Calu3 (cell line): ENCODE data around the gene PDCD6IP. TPM values are rescaled to one million over a fixed set of nuclear protein-coding genes. Genes with fewer than 3 reads are reported as not detected.
"Not testable (repeated sequence)": the region's sequence is repeated elsewhere in the genome, so short reads cannot be mapped to it uniquely, and the experiment has no call there.

Experiments used
- BruUV-seq: library from RNA; stranded (reverse); fragments of 400-500 nt; replicated peaks from 2 replicates; lab custom pipeline; 2021; lab: Mats Ljungman, UMichigan
- CTCF ChIA-PET: fragments of 300-600 bp; sonication (Branson Sonifier 250); formaldehyde crosslinking; loops from one replicate; lab custom pipeline; 2022; ENCODE audit warnings: antibody characterized with exemption; lab: Charles Lee
- DNase-seq: peaks from one replicate; pipeline ENCODE4 v3.0.0; 2022
- H3K27ac Mint-ChIP-seq: one replicate; pipeline ENCODE4 v1.8.0; 2022; ENCODE audit warnings: mixed read lengths; ENCODE audit not compliant: unreplicated experiment
- H3K27me3 Mint-ChIP-seq: one replicate; pipeline ENCODE4 v1.8.0; 2022; ENCODE audit warnings: mixed read lengths; ENCODE audit not compliant: unreplicated experiment
- H3K36me3 Mint-ChIP-seq: one replicate; pipeline ENCODE4 v1.8.0; 2022; ENCODE audit warnings: mild to moderate bottlenecking, moderate library complexity, mixed read lengths; ENCODE audit not compliant: insufficient read depth, unreplicated experiment
- H3K4me1 Mint-ChIP-seq: one replicate; pipeline ENCODE4 v1.8.0; 2022; ENCODE audit warnings: mild to moderate bottlenecking, low read depth, mixed read lengths; ENCODE audit not compliant: unreplicated experiment
- H3K4me3 Mint-ChIP-seq: one replicate; pipeline ENCODE4 v1.8.0; 2022; ENCODE audit warnings: mild to moderate bottlenecking, low read depth, moderate library complexity, mixed read lengths; ENCODE audit not compliant: unreplicated experiment
- H3K9me3 Mint-ChIP-seq: one replicate; pipeline ENCODE4 v1.8.0; 2022; ENCODE audit warnings: low read depth, mixed read lengths; ENCODE audit not compliant: unreplicated experiment
- CTCF ChIP-seq: fragments of 200-600 bp; IDR thresholded peaks from one replicate; pipeline ENCODE4 v1.8.0; 2022; ENCODE audit warnings: antibody characterized with exemption; ENCODE audit not compliant: unreplicated experiment
- intact Hi-C: fragments of 100-400 bp; cut with micrococcal nuclease; formaldehyde crosslinking; loops from one replicate; pipeline ENCODE4 v1.10.0; 2022; ENCODE audit not compliant: unreplicated experiment
- total RNA-seq: library from RNA; stranded (reverse); gene quantifications from 2 replicates; pipeline ENCODE4 v1.2.3, GENCODE V29; 2022

PDCD6IP gene
- total RNA-seq, 1 experiment from 2014 or later, result 213 TPM

- CTCF ChIA-PET, result no interaction called here
- Mint-ChIP-seq H3K4me1 (peaks cover 12% of the 10 kb centered on the region), H3K4me3 (no peak overlapping the region)
Observed at GRCh38 chr3:33829720-33830119, 31.3 kb downstream of the PDCD6IP start.

GRCh38 chr3:33831053-33831452 is 32.6 kb downstream of the PDCD6IP start:
- Mint-ChIP-seq H3K27ac (no peak overlapping the region), H3K9me3 (no peaks in the 10 kb centered on the region), H3K27me3 (no peaks in the 10 kb centered on the region), H3K36me3 (peaks cover 20% of the 10 kb centered on the region), H3K4me3 (no peak overlapping the region), H3K4me1 (peaks cover 12% of the 10 kb centered on the region)
- BruUV-seq, result no TSS peak
- intact Hi-C loops, result no loop called here
- no peak for DNase-seq
- CTCF ChIA-PET, result interaction anchor here (0.6 kb wide), 1 partner anchor 34 kb away, joined by 3 read pairs; no protein-coding TSS in a partner anchor
- no peak for TF ChIP-seq CTCF

More at GRCh38 chr3:33829720-33830119, 31.3 kb downstream of the PDCD6IP start:
- TF ChIP-seq CTCF, result no peak
- no TSS peak for BruUV-seq
- H3K27ac Mint-ChIP-seq, result no peak overlapping the region
- H3K9me3 Mint-ChIP-seq, result no peaks in the 10 kb centered on the region
- H3K36me3 Mint-ChIP-seq, result peaks cover 15% of the 10 kb centered on the region
- no peaks in the 10 kb centered on the region for H3K27me3 Mint-ChIP-seq
- DNase-seq, result no peak
- intact Hi-C loops, result no loop called here

DNA sequence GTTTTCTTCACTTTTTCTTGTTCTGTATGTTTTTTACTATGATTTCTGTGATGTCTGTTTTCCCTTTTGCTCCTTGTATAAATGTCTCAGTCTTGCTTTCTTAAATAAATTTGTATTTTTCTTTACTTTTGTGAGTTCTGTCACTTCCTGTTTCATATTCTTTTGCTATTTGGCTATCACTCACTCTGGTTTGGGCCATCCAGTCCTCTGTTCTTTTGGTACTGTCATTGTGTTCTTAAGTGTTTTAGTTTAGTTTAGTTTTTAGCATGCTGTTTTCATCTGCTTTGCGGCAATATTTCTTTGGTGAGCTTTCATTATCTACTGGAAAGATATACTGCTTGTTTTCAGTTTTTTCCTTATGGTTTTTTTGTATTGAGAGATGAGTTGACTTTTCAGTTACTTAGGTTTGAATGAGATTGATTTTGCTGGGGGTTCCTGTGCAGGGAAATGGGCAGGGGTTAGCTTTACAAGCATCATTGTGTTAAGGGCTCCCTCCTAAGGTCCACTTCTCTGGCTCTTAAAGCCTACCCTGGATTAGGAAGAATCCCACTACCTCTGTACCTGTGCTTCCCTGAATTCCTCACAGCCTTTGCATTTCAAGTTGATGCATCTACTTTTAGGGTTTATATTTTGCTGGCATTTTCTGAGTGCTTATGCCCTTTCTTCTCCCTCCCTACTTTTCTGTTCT is 35.1 kb downstream of the PDCD6IP start:
- Mint-ChIP-seq H3K27me3 (no peaks in the 10 kb centered on the region), H3K27ac (no peak overlapping the region), H3K9me3 (no peaks in the 10 kb centered on the region), H3K4me1 (peaks cover 12% of the 10 kb centered on the region), H3K4me3 (no peak overlapping the region), H3K36me3 (peaks cover 16% of the 10 kb centered on the region)
- no TSS peak for BruUV-seq
- intact Hi-C loops, result no loop called here
- DNase-seq, result no peak
- CTCF ChIA-PET, result no interaction called here
- TF ChIP-seq CTCF, result no peak

DNA sequence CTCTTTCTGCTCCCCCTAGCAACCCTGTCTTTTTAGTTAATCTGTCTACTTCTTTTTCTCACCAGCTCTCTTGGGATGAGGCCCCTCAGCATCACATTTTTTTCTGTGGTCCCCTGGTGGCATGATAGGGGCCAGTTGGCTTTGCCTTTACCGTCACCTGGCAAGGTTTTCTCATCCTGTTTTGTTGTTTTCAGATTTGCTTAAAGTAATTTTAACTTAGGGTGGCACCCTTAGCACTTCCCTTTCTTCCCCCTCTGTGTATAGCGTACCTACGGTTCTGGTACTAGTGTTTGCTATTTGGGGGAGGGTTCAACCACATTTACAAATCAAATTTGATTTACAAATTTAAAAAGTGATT is 35.6 kb downstream of the PDCD6IP start:
- Mint-ChIP-seq H3K27ac (no peak overlapping the region), H3K4me1 (peaks cover 12% of the 10 kb centered on the region), H3K36me3 (peaks cover 17% of the 10 kb centered on the region), H3K4me3 (no peak overlapping the region), H3K9me3 (no peaks in the 10 kb centered on the region), H3K27me3 (no peaks in the 10 kb centered on the region)
- intact Hi-C loops, result no loop called here
- BruUV-seq, result no TSS peak
- CTCF ChIA-PET, result no interaction called here
- TF ChIP-seq CTCF, result no peak
- no peak for DNase-seq

DNA sequence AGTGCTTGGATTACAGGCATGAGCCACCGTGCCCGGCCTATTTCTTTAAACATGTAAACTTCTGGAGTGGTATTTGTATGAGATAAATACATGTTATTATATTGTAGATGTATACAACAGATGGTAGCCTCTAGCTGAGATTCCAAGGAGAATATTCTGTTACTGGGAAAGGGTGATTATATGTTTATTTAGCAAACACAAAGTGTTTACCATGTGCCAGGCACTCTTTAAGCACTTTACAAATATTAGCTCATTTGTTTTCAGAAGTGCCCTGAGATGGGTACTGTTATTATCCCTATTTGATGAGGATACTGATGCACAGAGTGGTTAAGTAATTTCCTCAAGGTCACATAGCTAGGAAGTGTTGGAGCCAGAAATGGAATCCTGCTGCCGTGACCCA is 38.8 kb downstream of the PDCD6IP start:
- Mint-ChIP-seq H3K4me1 (peaks cover 12% of the 10 kb centered on the region), H3K36me3 (peaks cover 16% of the 10 kb centered on the region)
- intact Hi-C loops, H3K4me3 Mint-ChIP-seq, H3K9me3 Mint-ChIP-seq, H3K27me3 Mint-ChIP-seq, DNase-seq, H3K27ac Mint-ChIP-seq, BruUV-seq: not testable (repeated sequence)
- CTCF ChIA-PET, result interaction anchor here (0.6 kb wide), 1 partner anchor 11 kb away, joined by 4 read pairs; no protein-coding TSS in a partner anchor
